ENCODE data around the gene ST8SIA1. TPM values are rescaled to one million over a fixed set of nuclear protein-coding genes. Genes with fewer than 3 reads are reported as not detected.

The ST8SIA1 gene
- total and polyA plus RNA-seq, 2 of the 4 experiments (the other 2 are of a cell fraction), result not detected

- H3K56ac ChIP-seq (ENCODE audit: extremely low read depth, insufficient read depth, low read length), result no peak overlapping the region
- H2BK120ac ChIP-seq (ENCODE audit: low read depth, low read length), result no peak overlapping the region
- H3K4me2 ChIP-seq (ENCODE audit: low read depth, low read length), result no peak overlapping the region
- H4K20me1 ChIP-seq (ENCODE audit: insufficient read depth, low read length), result no peaks in the 10 kb centered on the region
- no peaks in the 10 kb centered on the region for H3K9me1 ChIP-seq (ENCODE audit: insufficient read depth, low read length)
- no TSS peak for BruUV-seq (replicated peaks)
- H4K8ac ChIP-seq (ENCODE audit: low read depth in 2 of 2, low read length in 2 of 2), result no peak overlapping the region
- no peak overlapping the region for H3K4ac ChIP-seq (ENCODE audit: low read depth, low read length)
- H3K14ac ChIP-seq (replicated peaks; ENCODE audit: low read depth, low read length), result no peak overlapping the region
- H2AK5ac ChIP-seq (ENCODE audit: low read depth, low read length), result no peak overlapping the region
- no peak overlapping the region for H3K27ac ChIP-seq (ENCODE audit: insufficient read depth, low read length)
- no peak overlapping the region for H3K9ac ChIP-seq (ENCODE audit: low read depth, low read length)
- H4K91ac ChIP-seq (ENCODE audit: insufficient read depth, low read depth, low read length), result no peak overlapping the region
- H2BK5ac ChIP-seq (ENCODE audit: low read depth, low read length, poor library complexity, severe bottlenecking), result no peak overlapping the region
- no peak overlapping the region for H3K4me3 ChIP-seq (ENCODE audit: insufficient read depth, low read depth, low read length)
- H2BK15ac ChIP-seq (ENCODE audit: low read depth, low read length), result no peak overlapping the region
- no peaks in the 10 kb centered on the region for H3K79me1 ChIP-seq (ENCODE audit: low read depth in 1 of 2, low read length in 2 of 2)
- intact Hi-C loops (cut with micrococcal nuclease) (no loop called here), dilution Hi-C loops (cut with HindIII; ENCODE audit: low sequenced_read_pairs, unreplicated experiment) (no loop called here), in situ Hi-C loops (cut with MboI; ENCODE audit: low sequenced_read_pairs) (no loop called here)
- ChIA-PET POLR2A (ENCODE audit: unreplicated experiment) (no interaction called here), CTCF (interaction anchor here (1.0 kb wide), 1 partner anchor 18 kb away, joined by 3 read pairs; no protein-coding TSS in a partner anchor)
- H3K4me1 ChIP-seq (ENCODE audit: control insufficient read depth, insufficient read depth, low read length), result no peaks in the 10 kb centered on the region; the same call in 1 of the 2 replicates
- no peak overlapping the region for H2BK20ac ChIP-seq (ENCODE audit: low read depth, low read length)
- ATAC-seq (ENCODE audit: low read depth) (no peak), DNase-seq (no peak)
- TF ChIP-seq RFX5 (IDR thresholded peaks at IDR 0.05; ENCODE audit: low read depth, low read length) (no peak), ELK1 (IDR thresholded peaks at IDR 0.05; ENCODE audit: borderline replicate concordance, low read depth, low read length) (no peak), CEBPB (IDR thresholded peaks at IDR 0.05; ENCODE audit: low read depth, low read length) (no peak)
- H3K18ac ChIP-seq (ENCODE audit: low read depth, low read length), result no peak overlapping the region
- no peak overlapping the region for H2AK9ac ChIP-seq (replicated peaks; ENCODE audit: low read depth, low read length, poor library complexity)
- no peak overlapping the region for H4K5ac ChIP-seq (ENCODE audit: low read depth, low read length)
- no peaks in the 10 kb centered on the region for H3K36me3 ChIP-seq (ENCODE audit: control insufficient read depth, insufficient read depth, low read length)
- peaks cover 13% of the 10 kb centered on the region for H3K9me3 ChIP-seq (ENCODE audit: control insufficient read depth, insufficient read depth, low read length)
- H2AFZ ChIP-seq (replicated peaks; ENCODE audit: low read length, poor library complexity), result no peak overlapping the region
- H3K27me3 ChIP-seq (ENCODE audit: control insufficient read depth, insufficient read depth, low read length), result no peaks in the 10 kb centered on the region
- no peak overlapping the region for H3K23ac ChIP-seq (ENCODE audit: low read depth, low read length)
Observed at GRCh38 chr12:22299294-22299912, 35.1 kb downstream of the ST8SIA1 start.
